Inferior parietal cortex (tissue), 1 donor: Measurements from ENCODE around the gene PCDHB2.
"Not testable (repeated sequence)": the region's sequence is repeated elsewhere in the genome, so short reads cannot be mapped to it uniquely, and the experiment has no call there.

Experiments
- DNase-seq: peaks from one replicate; pipeline ENCODE4 v3.0.0-alpha.2; 2016; ENCODE audit errors: extremely low spot score

PCDHB2 gene

DNA sequence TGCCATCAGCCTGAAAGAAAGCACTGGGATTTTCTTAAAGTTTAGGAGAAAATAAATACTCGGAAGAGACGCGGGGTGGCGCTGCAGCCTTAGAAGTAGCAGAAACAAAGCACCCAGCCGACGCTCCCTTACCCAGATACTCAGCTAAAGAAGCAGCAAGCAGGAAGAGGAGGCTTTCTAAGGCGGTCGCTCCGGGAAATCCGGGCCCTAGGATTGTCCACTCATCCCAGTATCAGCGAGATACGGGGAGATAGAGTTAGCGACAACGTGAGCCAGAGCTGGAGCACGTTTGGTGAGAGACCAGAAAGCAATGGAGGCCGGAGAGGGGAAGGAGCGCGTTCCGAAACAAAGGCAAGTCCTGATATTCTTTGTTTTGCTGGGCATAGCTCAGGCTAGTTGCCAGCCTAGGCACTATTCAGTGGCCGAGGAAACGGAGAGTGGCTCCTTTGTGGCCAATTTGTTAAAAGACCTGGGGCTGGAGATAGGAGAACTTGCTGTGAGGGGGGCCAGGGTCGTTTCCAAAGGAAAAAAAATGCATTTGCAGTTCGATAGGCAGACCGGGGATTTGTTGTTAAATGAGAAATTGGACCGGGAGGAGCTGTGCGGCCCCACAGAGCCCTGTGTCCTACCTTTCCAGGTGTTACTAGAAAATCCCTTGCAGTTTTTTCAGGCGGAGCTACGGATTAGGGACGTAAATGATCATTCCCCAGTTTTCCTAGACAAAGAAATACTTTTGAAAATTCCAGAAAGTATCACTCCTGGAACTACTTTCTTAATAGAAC, at the start of gene PCDHB2:
Gene PCDHB2 (plus strand): TSS at position 135 of the 782 bp plus-strand sequence. CDS start 176 bp downstream, at position 311.
- peak; percentile 43 for DNase-seq

DNA sequence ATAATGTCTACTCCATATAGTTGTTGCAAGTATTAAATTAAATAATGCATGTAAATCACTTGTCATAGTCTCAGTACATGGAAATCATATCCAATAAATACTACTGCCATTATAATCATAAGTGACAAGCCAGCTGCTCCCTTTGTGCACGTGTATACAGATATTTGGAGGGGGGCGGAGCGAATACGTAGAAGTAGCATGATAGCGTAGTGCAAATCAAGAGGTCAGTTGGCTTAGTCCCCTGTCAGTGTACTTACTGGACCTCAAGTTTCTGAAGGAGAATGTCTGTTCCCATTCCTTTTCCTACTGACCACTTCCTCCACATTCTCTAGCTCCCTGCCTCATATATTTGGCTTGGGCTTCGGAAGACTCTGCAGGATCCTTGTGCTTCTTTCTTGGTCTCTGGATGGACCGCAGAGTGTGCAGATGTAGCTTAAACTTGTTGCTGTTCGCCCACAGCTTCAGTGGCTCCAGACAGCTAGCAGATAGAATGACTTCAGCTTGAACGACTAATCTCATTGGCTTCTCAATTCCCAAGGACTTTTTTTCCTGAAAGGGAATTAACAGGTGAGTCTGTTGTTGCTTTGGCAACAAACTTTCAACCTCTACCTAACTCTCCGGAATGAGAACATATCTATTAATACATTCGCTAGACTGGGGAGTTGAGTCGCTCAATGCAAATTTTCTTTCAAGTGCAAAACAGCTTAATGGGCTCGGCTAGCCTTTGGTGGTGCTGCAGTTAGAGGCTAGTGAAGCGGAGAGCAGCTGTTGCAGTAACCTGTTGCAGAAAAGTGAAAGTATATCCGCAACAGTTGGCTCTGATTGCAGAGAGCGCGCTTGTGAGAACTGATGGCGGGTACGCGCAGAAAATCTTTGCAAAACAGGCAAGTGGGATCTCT, 43.5 kb upstream of the PCDHB2 start, which contains the start of gene PCDHB1:
Gene PCDHB1 (plus strand): TSS at position 753 of the 899 bp plus-strand sequence. CDS start 97 bp downstream, at position 850.
- no peak for DNase-seq

GRCh38 chr5:141051521-141051866, 42.9 kb upstream of the PCDHB2 start:
- DNase-seq = no peak

- no peak for DNase-seq
Measured at GRCh38 chr5:141077826-141078225, 16.6 kb upstream of the PCDHB2 start.

DNA sequence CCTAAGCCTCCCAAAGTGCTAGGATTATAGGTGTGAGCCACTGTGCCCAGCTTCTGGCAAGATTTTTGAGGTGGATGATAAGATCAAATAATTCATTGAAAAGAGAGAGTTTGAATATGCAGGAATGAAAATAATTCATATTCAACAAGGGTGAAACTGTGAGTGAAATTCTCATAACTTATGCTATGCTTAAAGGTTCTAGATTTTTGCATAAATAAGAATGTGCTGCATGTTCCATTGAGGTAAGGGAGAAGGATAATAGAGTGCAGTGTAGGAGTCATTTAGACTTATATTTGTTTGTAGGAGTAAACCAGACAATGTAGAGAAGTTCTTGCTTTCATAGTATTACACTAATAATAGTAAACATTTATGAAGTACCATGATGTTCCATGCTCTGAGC, 12.2 kb upstream of the PCDHB2 start:
- no peak for DNase-seq

- DNase-seq = peak; percentile 57
Measured at GRCh38 chr5:141084487-141084989, 9.9 kb upstream of the PCDHB2 start.

GRCh38 chr5:141095263-141095641, 837 bp downstream of the PCDHB2 start:
- no peak for DNase-seq

GRCh38 chr5:141096181-141096580, 1.8 kb downstream of the PCDHB2 start:
- not testable (repeated sequence) for DNase-seq

DNA sequence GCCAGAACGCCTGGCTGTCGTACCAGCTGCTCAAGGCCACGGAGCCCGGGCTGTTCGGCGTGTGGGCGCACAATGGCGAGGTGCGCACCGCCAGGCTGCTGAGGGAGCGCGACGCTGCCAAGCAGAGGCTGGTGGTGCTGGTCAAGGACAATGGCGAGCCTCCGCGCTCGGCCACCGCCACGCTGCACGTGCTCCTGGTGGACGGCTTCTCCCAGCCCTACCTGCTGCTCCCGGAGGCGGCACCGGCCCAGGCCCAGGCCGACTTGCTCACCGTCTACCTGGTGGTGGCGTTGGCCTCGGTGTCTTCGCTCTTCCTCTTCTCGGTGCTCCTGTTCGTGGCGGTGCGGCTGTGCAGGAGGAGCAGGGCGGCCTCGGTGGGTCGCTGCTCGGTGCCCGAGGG, 2.2 kb downstream of the PCDHB2 start:
- not testable (repeated sequence) for DNase-seq

DNA sequence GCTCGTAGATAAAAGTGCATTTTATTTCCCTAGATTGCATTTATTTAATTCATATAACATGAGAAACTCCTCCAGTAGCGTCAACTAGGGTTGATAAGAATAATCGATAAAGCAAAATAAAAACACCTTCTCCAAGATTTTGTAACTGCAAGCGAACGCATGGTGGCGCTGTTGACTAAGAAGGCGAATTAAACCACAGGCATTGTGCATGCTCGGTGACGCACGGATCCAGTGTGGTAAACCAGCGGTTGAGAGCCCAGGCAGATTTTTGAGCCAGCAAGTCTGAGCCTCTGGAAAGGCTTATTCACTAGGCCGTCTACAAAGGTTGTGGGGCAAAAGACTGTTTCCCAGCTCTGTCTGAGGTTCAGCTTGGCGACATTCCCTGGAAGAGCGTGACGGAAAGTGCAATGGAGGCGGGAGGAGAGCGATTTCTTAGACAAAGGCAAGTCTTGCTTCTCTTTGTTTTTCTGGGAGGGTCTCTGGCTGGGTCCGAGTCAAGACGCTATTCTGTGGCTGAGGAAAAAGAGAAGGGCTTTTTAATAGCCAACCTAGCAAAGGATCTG, 5.9 kb downstream of the PCDHB2 start, which contains the start of gene PCDHB3:
Gene PCDHB3 (plus strand): TSS at position 231 of the 563 bp plus-strand sequence. CDS start 177 bp downstream, at position 408.
- peak; percentile 59 for DNase-seq

- DNase-seq = no peak
Measured at GRCh38 chr5:141101059-141101458, 6.6 kb downstream of the PCDHB2 start.

DNA sequence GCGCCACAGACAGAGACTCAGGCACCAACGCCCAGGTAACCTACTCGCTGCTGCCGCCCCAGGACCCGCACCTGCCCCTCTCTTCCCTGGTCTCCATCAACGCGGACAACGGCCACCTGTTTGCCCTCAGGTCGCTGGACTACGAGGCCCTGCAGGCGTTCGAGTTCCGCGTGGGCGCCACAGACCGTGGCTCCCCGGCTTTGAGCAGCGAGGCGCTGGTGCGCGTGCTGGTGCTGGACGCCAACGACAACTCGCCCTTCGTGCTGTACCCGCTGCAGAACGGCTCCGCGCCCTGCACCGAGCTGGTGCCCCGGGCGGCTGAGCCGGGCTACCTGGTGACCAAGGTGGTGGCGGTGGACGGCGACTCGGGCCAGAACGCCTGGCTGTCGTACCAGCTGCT, 7.7 kb downstream of the PCDHB2 start:
- DNase-seq = not testable (repeated sequence)

GRCh38 chr5:141102471-141102870, 8.1 kb downstream of the PCDHB2 start:
- not testable (repeated sequence) for DNase-seq

DNA sequence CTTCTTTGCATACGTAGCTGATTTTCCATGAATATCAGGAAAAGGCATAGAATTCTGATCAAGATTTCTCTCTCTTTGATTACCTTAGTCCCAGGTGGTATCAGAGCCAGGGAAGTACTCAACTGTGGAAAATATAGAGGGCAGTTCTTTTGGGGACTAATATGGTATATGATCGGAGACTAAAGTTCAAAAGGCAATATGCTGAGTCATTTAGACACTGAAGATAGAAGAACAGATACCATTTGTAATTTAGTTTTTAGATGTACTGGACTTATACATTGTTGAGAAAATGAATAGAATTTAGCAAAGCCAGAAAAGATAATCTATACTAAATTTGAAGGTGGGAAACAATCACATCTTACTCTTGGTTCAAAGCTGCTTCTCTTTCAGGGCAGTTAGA, 10.9 kb downstream of the PCDHB2 start:
- no peak for DNase-seq

- DNase-seq = no peak
Measured at GRCh38 chr5:141119250-141119649, 24.8 kb downstream of the PCDHB2 start.

GRCh38 chr5:141121563-141121962, 27.1 kb downstream of the PCDHB2 start, which contains the start of gene PCDHB4:
TSS of gene PCDHB4 (plus strand) at chr5:141121818. CDS start at chr5:141121999, 181 bp downstream.
- peak; percentile 60 for DNase-seq

DNA sequence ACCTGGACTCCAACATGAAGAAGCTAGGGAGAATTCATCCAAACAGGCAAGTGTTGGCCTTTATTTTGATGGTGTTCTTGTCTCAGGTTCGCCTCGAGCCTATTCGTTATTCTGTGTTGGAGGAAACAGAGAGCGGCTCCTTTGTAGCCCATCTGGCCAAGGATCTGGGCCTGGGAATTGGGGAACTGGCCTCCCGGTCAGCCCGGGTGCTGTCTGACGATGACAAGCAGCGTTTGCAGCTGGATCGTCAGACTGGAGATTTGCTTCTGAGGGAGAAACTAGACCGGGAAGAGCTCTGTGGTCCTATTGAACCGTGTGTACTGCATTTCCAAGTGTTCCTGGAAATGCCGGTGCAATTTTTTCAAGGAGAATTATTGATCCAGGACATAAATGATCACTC, 27.6 kb downstream of the PCDHB2 start:
- DNase-seq = no peak

DNA sequence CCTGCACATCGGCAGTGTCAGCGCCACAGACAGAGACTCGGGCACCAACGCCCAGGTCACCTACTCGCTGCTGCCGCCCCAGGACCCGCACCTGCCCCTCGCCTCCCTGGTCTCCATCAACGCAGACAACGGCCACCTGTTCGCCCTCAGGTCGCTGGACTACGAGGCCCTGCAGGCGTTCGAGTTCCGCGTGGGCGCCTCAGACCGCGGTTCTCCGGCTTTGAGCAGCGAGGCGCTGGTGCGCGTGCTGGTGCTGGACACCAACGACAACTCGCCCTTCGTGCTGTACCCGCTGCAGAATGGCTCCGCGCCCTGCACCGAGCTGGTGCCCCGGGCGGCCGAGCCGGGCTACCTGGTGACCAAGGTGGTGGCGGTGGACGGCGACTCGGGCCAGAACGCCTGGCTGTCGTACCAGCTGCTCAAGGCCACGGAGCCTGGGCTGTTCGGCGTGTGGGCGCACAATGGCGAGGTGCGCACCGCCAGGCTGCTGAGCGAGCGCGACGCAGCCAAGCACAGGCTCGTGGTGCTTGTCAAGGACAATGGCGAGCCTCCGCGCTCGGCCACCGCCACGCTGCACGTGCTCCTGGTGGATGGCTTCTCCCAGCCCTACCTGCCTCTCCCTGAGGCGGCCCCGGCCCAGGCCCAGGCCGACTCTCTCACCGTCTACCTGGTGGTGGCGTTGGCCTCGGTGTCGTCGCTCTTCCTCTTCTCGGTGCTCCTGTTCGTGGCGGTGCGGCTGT, 29.2 kb downstream of the PCDHB2 start:
- DNase-seq = not testable (repeated sequence)

DNA sequence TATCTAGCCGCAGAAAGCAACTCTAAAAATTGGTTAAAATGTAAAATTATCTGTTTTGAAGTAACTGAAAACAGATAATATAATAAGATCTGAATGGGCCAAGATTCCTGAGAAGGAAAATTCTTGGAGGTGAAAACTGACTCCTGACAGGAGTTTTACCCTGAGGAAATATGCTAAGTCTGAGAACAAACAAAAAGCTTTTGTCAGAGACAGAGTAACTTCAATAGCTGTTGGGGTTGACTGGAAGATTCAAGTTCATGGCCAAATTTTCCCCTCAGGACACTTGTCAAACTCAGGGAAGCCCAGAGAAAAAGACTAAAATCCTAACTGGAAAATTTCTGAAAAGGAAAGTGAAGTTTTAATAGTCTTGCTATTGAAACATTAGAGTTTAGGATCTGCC, 32.9 kb downstream of the PCDHB2 start:
- no peak for DNase-seq

DNA sequence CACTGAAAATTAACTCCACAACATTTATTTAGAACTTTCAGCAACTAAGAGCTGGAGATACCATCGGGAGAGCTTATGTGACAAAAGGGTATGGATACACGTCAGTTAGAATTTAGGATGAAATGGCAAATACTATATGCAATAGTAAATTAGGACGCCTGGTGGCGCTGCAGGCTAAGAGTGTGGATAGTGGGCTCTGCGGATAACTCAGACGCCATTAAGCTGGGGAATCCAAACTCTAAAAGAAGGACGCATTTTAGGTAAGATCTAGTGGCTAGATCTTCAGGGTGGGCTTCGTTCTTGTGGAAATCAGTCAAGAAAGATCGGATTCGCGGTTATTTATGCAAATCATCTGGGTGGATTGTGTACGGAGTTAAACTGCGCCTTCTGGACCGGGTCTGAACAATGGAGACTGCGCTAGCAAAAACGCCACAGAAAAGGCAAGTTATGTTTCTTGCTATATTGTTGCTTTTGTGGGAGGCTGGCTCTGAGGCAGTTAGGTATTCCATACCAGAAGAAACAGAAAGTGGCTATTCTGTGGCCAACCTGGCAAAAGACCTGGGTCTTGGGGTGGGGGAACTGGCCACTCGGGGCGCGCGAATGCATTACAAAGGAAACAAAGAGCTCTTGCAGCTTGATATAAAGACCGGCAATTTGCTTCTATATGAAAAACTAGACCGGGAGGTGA, 40.8 kb downstream of the PCDHB2 start, which contains the start of gene PCDHB5:
Gene PCDHB5 (plus strand): TSS at position 177 of the 688 bp plus-strand sequence. CDS start 229 bp downstream, at position 406.
- peak; percentile 44 for DNase-seq
